Measurements from ENCODE around the gene METAP2. TPM values are rescaled to one million over a fixed set of nuclear protein-coding genes. Genes with fewer than 3 reads are reported as not detected.

Gene METAP2
- total RNA-seq, 1 experiment from 2014 or later, result 127 TPM

GRCh38 chr12:95460896-95461295, 13.1 kb upstream of the METAP2 start:
- H3K4me2 ChIP-seq (ENCODE audit: low read length), result peak overlapping the region; percentile 61
- CTCF ChIA-PET, result no interaction called here
- H2AFZ ChIP-seq (ENCODE audit: low read depth, low read length, poor library complexity, severe bottlenecking), result peak overlapping the region; percentile 93
- ATAC-seq (peak; percentile 75), DNase-seq (ENCODE audit: low read depth, low spot score) (no peak)
- no peaks in the 10 kb centered on the region for H4K20me1 ChIP-seq (ENCODE audit: insufficient read depth)
- no peak overlapping the region for H3K27ac ChIP-seq (ENCODE audit: low read depth, low read length)
- no peaks in the 10 kb centered on the region for H3K79me2 ChIP-seq (ENCODE audit: insufficient read depth, low read length)
- TF ChIP-seq CBX3 (IDR thresholded peaks at IDR 0.05; ENCODE audit: low read depth), result peak; percentile 59; the same call in 1 of the 2 replicates
- TF ChIP-seq JUND (IDR thresholded peaks at IDR 0.05), result no peak
- TF ChIP-seq ATF3 (IDR thresholded peaks at IDR 0.05), result no peak
- intact Hi-C loops (cut with micrococcal nuclease), result no loop called here
- H3K9me2 ChIP-seq (ENCODE audit: insufficient read depth), result no peaks in the 10 kb centered on the region
- H3K4me3 ChIP-seq (replicated peaks in 1 of 2; ENCODE audit: low read depth in 1 of 2, low read length in 2 of 2), result peak overlapping the region in 1 of 2 experiments; percentile 16; a peak in 1 of 4 replicates
- no TSS peak for BruUV-seq (replicated peaks)
- H3K9ac ChIP-seq (ENCODE audit: low read length), result no peak overlapping the region
- peaks cover 21 to 26% of the 10 kb centered on the region in 2 experiments; a peak in 3 of 4 replicates for H3K4me1 ChIP-seq (ENCODE audit: control insufficient read depth in 1 of 2, insufficient read depth in 2 of 2, low read length in 2 of 2)
- RAD21 ChIA-PET (ENCODE audit: low non-redundant PET in 1 of 2, low total read pairs in 2 of 2, uncharacterized antibody in 2 of 2, unreplicated experiment in 2 of 2), result no interaction called here
- POLR2A ChIA-PET, result interaction anchor here (0.7 to 2.7 kb wide), 2 partner anchors 12 to 838 kb away, joined by 4 to 11 read pairs; partner anchors contain the start of gene METAP2
- H3K27me3 ChIP-seq (ENCODE audit: insufficient read depth, low read length), result no peaks in the 10 kb centered on the region
- no peaks in the 10 kb centered on the region for H3K9me3 ChIP-seq (ENCODE audit: control insufficient read depth in 1 of 2, insufficient read depth in 1 of 2, low read depth in 1 of 2, low read length in 2 of 2)
- H3K36me3 ChIP-seq (ENCODE audit: control insufficient read depth in 1 of 2, insufficient read depth in 2 of 2, low read length in 2 of 2), result no peaks in the 10 kb centered on the region

- no peak overlapping the region for H3K4me2 ChIP-seq (ENCODE audit: low read length)
- H3K27ac ChIP-seq (ENCODE audit: low read depth, low read length), result no peak overlapping the region
- RAD21 ChIA-PET (ENCODE audit: low non-redundant PET in 1 of 2, low total read pairs in 2 of 2, uncharacterized antibody in 2 of 2, unreplicated experiment in 2 of 2), result no interaction called here
- H3K79me2 ChIP-seq (ENCODE audit: insufficient read depth, low read length), result no peaks in the 10 kb centered on the region
- H3K4me1 ChIP-seq (ENCODE audit: control insufficient read depth in 1 of 2, insufficient read depth in 2 of 2, low read length in 2 of 2), result peaks cover 21 to 26% of the 10 kb centered on the region in 2 experiments; a peak in 3 of 4 replicates
- no peaks in the 10 kb centered on the region for H3K36me3 ChIP-seq (ENCODE audit: control insufficient read depth in 1 of 2, insufficient read depth in 2 of 2, low read length in 2 of 2)
- CTCF ChIA-PET, result no interaction called here
- H2AFZ ChIP-seq (ENCODE audit: low read depth, low read length, poor library complexity, severe bottlenecking), result peak overlapping the region; percentile 93
- no peak for ATAC-seq
- BruUV-seq (replicated peaks), result no TSS peak
- POLR2A ChIA-PET, result interaction anchor here (2.7 kb wide), 1 partner anchor 11 kb away, joined by 11 read pairs; the partner anchor contains the start of gene METAP2
- H4K20me1 ChIP-seq (ENCODE audit: insufficient read depth), result no peaks in the 10 kb centered on the region
- H3K9me2 ChIP-seq (ENCODE audit: insufficient read depth), result no peaks in the 10 kb centered on the region
- intact Hi-C loops (cut with micrococcal nuclease), result no loop called here
- no peaks in the 10 kb centered on the region for H3K9me3 ChIP-seq (ENCODE audit: control insufficient read depth in 1 of 2, insufficient read depth in 1 of 2, low read depth in 1 of 2, low read length in 2 of 2)
- no peak for DNase-seq (ENCODE audit: low read depth, low spot score)
- H3K4me3 ChIP-seq (replicated peaks in 1 of 2; ENCODE audit: low read depth in 1 of 2, low read length in 2 of 2), result no peak overlapping the region
- no peaks in the 10 kb centered on the region for H3K27me3 ChIP-seq (ENCODE audit: insufficient read depth, low read length)
- no peak overlapping the region for H3K9ac ChIP-seq (ENCODE audit: low read length)
- TF ChIP-seq ZNF274 (IDR thresholded peaks at IDR 0.05; ENCODE audit: low read depth, low read length), result no peak
- no peak for TF ChIP-seq ELF1 (IDR thresholded peaks at IDR 0.05; ENCODE audit: borderline replicate concordance, low read depth)
- TF ChIP-seq ZFX (IDR thresholded peaks at IDR 0.05), result no peak
- TF ChIP-seq REST (IDR thresholded peaks at IDR 0.05; ENCODE audit: low read depth), result no peak
- no peak for TF ChIP-seq SRF (IDR thresholded peaks at IDR 0.05; ENCODE audit: low read depth)
- no peak for TF ChIP-seq RAD21 (IDR thresholded peaks at IDR 0.05; ENCODE audit: low read depth)
- TF ChIP-seq CEBPB (IDR thresholded peaks at IDR 0.05; ENCODE audit: low read depth), result no peak
- no peak for TF ChIP-seq ATF3 (IDR thresholded peaks at IDR 0.05)
- TF ChIP-seq SP1 (IDR thresholded peaks at IDR 0.05; ENCODE audit: low read depth), result no peak
- no peak for TF ChIP-seq FOSL1 (IDR thresholded peaks at IDR 0.05; ENCODE audit: low read depth)
- no peak for TF ChIP-seq EGR1 (IDR thresholded peaks at IDR 0.05; ENCODE audit: low read depth)
- TF ChIP-seq POLR2A (IDR thresholded peaks at IDR 0.05; ENCODE audit: borderline replicate concordance, extremely low read depth, insufficient read depth, insufficient read length), result no peak
These were observed 11.9 kb upstream of the METAP2 start for GRCh38 chr12:95462081-95462480.

Measured in HCT116 (cell line).